IMR-90 (cell line): ENCODE measurements around the gene ACAP1. TPM values are rescaled to one million over a fixed set of nuclear protein-coding genes. Genes with fewer than 3 reads are reported as not detected.
"Not testable (repeated sequence)": the region's sequence is repeated elsewhere in the genome, so short reads cannot be mapped to it uniquely, and the experiment has no call there.

Experiments
- ATAC-seq: fragments of 200-7000 bp; cut with Tn5 transposase; 2 replicates; pipeline ENCODE4 v1.9.1; 2020; ENCODE audit warnings: low read depth, mild to moderate bottlenecking, moderate library complexity
- BruUV-seq: library from RNA; stranded (reverse); fragments of 400-500 nt; replicated peaks from 2 replicates; lab custom pipeline; 2021; lab: Mats Ljungman, UMichigan
- CTCF ChIA-PET: fragments of 300-600 bp; formaldehyde crosslinking; extraction: SDS; loops from one replicate; lab custom pipeline; 2021; ENCODE audit warnings: antibody characterized with exemption; lab: Yijun Ruan, JAX
- POLR2A ChIA-PET: fragments of 300-600 bp; sonication (Branson Sonifier 250); formaldehyde crosslinking; loops from one replicate; lab custom pipeline; 2022; ENCODE audit warnings: antibody characterized with exemption; ENCODE audit not compliant: unreplicated experiment; lab: Charles Lee
- DNase-seq: peaks from one replicate; pipeline ENCODE4 v3.0.0; 2013
- H2AFZ ChIP-seq: replicated peaks from 2 replicates; pipeline ENCODE3; 2013; ENCODE audit warnings: low read length, mild to moderate bottlenecking; ENCODE audit not compliant: poor library complexity
- H2AK5ac ChIP-seq: 2 replicates; pipeline ENCODE4 v1.6.1; 2013; ENCODE audit warnings: low read depth, low read length, inconsistent platforms
- H2AK9ac ChIP-seq: replicated peaks from 2 replicates; pipeline ENCODE3; 2013; ENCODE audit warnings: mild to moderate bottlenecking, low read depth, low read length, moderate library complexity; ENCODE audit not compliant: poor library complexity
- H2BK120ac ChIP-seq: 2 replicates; pipeline ENCODE4 v1.6.1; 2013; ENCODE audit warnings: low read depth, low read length, inconsistent platforms
- H2BK15ac ChIP-seq: 3 replicates; pipeline ENCODE4 v1.6.1; 2013; ENCODE audit warnings: low read depth, low read length, inconsistent platforms
- H2BK20ac ChIP-seq: 2 replicates; pipeline ENCODE4 v1.6.1; 2013; ENCODE audit warnings: low read depth, mild to moderate bottlenecking, inconsistent platforms, low read length, moderate library complexity
- H2BK5ac ChIP-seq: 2 replicates; pipeline ENCODE4 v1.6.1; 2013; ENCODE audit warnings: mild to moderate bottlenecking, low read depth, low read length, inconsistent platforms; ENCODE audit not compliant: poor library complexity, severe bottlenecking
- H3K14ac ChIP-seq: replicated peaks from 2 replicates; pipeline ENCODE4 v1.6.1; 2013; ENCODE audit warnings: low read depth, low read length, inconsistent platforms
- H3K18ac ChIP-seq: 2 replicates; pipeline ENCODE4 v1.6.1; 2013; ENCODE audit warnings: low read depth, low read length, control low read depth
- H3K23ac ChIP-seq: 2 replicates; pipeline ENCODE4 v1.6.1; 2013; ENCODE audit warnings: low read depth, low read length, inconsistent platforms
- H3K27ac ChIP-seq: 2 replicates; pipeline ENCODE4 v1.5.1; 2013; ENCODE audit warnings: mild to moderate bottlenecking, control low read depth, low read length; ENCODE audit not compliant: insufficient read depth
- H3K27me3 ChIP-seq: 2 replicates; pipeline ENCODE4 v1.6.1; 2013; ENCODE audit warnings: low read length; ENCODE audit not compliant: control insufficient read depth, insufficient read depth
- H3K36me3 ChIP-seq: 2 replicates; pipeline ENCODE4 v1.6.1; 2013; ENCODE audit warnings: low read length, mixed read lengths; ENCODE audit not compliant: control insufficient read depth, insufficient read depth
- H3K4ac ChIP-seq: 2 replicates; pipeline ENCODE4 v1.6.1; 2013; ENCODE audit warnings: low read depth, low read length, inconsistent platforms
- H3K4me1 ChIP-seq: 2 replicates; pipeline ENCODE4 v1.6.1; 2013; ENCODE audit warnings: low read length, mixed read lengths; ENCODE audit not compliant: control insufficient read depth, insufficient read depth
- H3K4me2 ChIP-seq: 2 replicates; pipeline ENCODE4 v1.6.1; 2013; ENCODE audit warnings: low read depth, mild to moderate bottlenecking, control low read depth, low read length, moderate library complexity
- H3K4me3 ChIP-seq: 2 replicates; pipeline ENCODE4 v1.5.1; 2013; ENCODE audit warnings: low read depth, mild to moderate bottlenecking, control low read depth, low read length, moderate library complexity; ENCODE audit not compliant: insufficient read depth
- H3K56ac ChIP-seq: 2 replicates; pipeline ENCODE4 v1.6.1; 2013; ENCODE audit warnings: low read length, inconsistent platforms; ENCODE audit not compliant: insufficient read depth; ENCODE audit errors: extremely low read depth
- H3K79me1 ChIP-seq, 2 experiments: 2 replicates each; pipeline ENCODE4 v1.6.1; 2013; ENCODE audit warnings: low read length in 2 of 2, inconsistent platforms in 1 of 2, low read depth in 1 of 2
- H3K9ac ChIP-seq: 2 replicates; pipeline ENCODE4 v1.6.1; 2013; ENCODE audit warnings: low read depth, low read length, control low read depth
- H3K9me1 ChIP-seq: 2 replicates; pipeline ENCODE4 v1.6.1; 2013; ENCODE audit warnings: low read length, inconsistent platforms; ENCODE audit not compliant: insufficient read depth
- H3K9me3 ChIP-seq: 2 replicates; pipeline ENCODE4 v1.6.1; 2013; ENCODE audit warnings: low read length; ENCODE audit not compliant: control insufficient read depth, insufficient read depth
- H4K20me1 ChIP-seq: 2 replicates; pipeline ENCODE4 v1.6.1; 2013; ENCODE audit warnings: low read length, inconsistent platforms; ENCODE audit not compliant: insufficient read depth
- H4K5ac ChIP-seq: 2 replicates; pipeline ENCODE4 v1.6.1; 2013; ENCODE audit warnings: mild to moderate bottlenecking, low read depth, low read length, control low read depth
- H4K8ac ChIP-seq, 2 experiments: 2 replicates each; pipeline ENCODE4 v1.6.1; 2013; ENCODE audit warnings: low read depth in 2 of 2, low read length in 2 of 2, control low read depth in 1 of 2, inconsistent platforms in 1 of 2
- H4K91ac ChIP-seq: 2 replicates; pipeline ENCODE4 v1.6.1; 2013; ENCODE audit warnings: low read depth, low read length, inconsistent platforms; ENCODE audit not compliant: insufficient read depth
- CEBPB ChIP-seq: IDR thresholded peaks from 2 replicates; pipeline ENCODE4 v1.6.1; 2012; ENCODE audit warnings: low read depth, low read length, improper control_type of control experiment
- POLR2A ChIP-seq: IDR thresholded peaks from 2 replicates; pipeline ENCODE4 v1.6.1; 2012; ENCODE audit warnings: mild to moderate bottlenecking, low read depth, low read length
- RAD21 ChIP-seq: IDR thresholded peaks from 2 replicates; pipeline ENCODE4 v1.6.1; 2012; ENCODE audit warnings: low read length, improper control_type of control experiment
- USF2 ChIP-seq: fragments of 150-350 bp; IDR thresholded peaks from 2 replicates; pipeline ENCODE4 v1.6.1; 2017; ENCODE audit warnings: mild to moderate bottlenecking, antibody characterized with exemption, low read length, low read depth
- WGBS, 2 experiments: methylation state at CpG; one replicate each; pipeline versions ENCODE4 v1.1.5 to v1.1.7; 2013; ENCODE audit warnings: missing lambda C conversion rate in 2 of 2; ENCODE audit not compliant: insufficient read length in 1 of 2; ENCODE audit errors: extremely low coverage in 2 of 2; 5-methylcytosine and 5-hydroxymethylcytosine counted together
- dilution Hi-C: fragments of 300-500 bp; cut with HindIII; formaldehyde crosslinking; loops from one replicate; pipeline ENCODE4 v1.14.3; 2018; ENCODE audit warnings: low sequenced_read_pairs; ENCODE audit not compliant: unreplicated experiment
- in situ Hi-C: fragments of 300-500 bp; cut with MboI; formaldehyde crosslinking; loops from 3 replicates; pipeline ENCODE4 v1.14.3; 2019; ENCODE audit warnings: low sequenced_read_pairs, inconsistent platforms, mixed read lengths
- intact Hi-C: fragments of 100-400 bp; cut with micrococcal nuclease; formaldehyde crosslinking; loops from 2 replicates; pipeline ENCODE4 v1.10.0; 2022
- polyA plus RNA-seq, 3 experiments: library from polyadenylated mRNA; depleted of rRNA; stranded (reverse); fragments of >200 nt; gene quantifications; 2 replicates each; pipeline ENCODE4 v1.2.3, GENCODE V29; 2012; ENCODE audit warnings: low replicate concordance in 1 of 3
- total RNA-seq: library from RNA; depleted of rRNA; stranded (reverse); fragments of >200 nt; gene quantifications from 2 replicates; pipeline ENCODE4 v1.2.3, GENCODE V29; 2012

Gene ACAP1
- total and polyA plus RNA-seq, 2 of the 4 experiments (the other 2 are of a cell fraction): under 0.01 to 2.1 TPM

- no peaks in the 10 kb centered on the region for H4K20me1 ChIP-seq
- DNase-seq: no peak
- no peak overlapping the region for H3K9ac ChIP-seq
- H2AFZ ChIP-seq: no peak overlapping the region
- peaks cover 3% of the 10 kb centered on the region; the same call in 1 of the 2 replicates for H3K4me1 ChIP-seq
- H3K4ac ChIP-seq: no peak overlapping the region
- H3K4me2 ChIP-seq: no peak overlapping the region
- H3K27me3 ChIP-seq: peaks cover 11% of the 10 kb centered on the region
- in situ Hi-C loops (loop anchor here (5.0 kb wide), 1 partner anchor 58 kb away; no protein-coding TSS in a partner anchor), dilution Hi-C loops (no loop called here), intact Hi-C loops (no loop called here)
- ChIA-PET POLR2A (no interaction called here), CTCF (no interaction called here)
- no peak overlapping the region for H2AK9ac ChIP-seq
- H3K9me3 ChIP-seq: no peaks in the 10 kb centered on the region
- no peak overlapping the region for H2BK15ac ChIP-seq
- H4K5ac ChIP-seq: no peak overlapping the region
- no peak overlapping the region for H3K23ac ChIP-seq
- H4K91ac ChIP-seq: no peak overlapping the region
- no peaks in the 10 kb centered on the region for H3K9me1 ChIP-seq
- H3K27ac ChIP-seq: no peak overlapping the region
- H3K36me3 ChIP-seq: no peaks in the 10 kb centered on the region
- H2BK20ac ChIP-seq: no peak overlapping the region
- no peak overlapping the region for H3K18ac ChIP-seq
- TF ChIP-seq POLR2A: no peak
- no peak for TF ChIP-seq RAD21
- TF ChIP-seq USF2: no peak
- TF ChIP-seq CEBPB: no peak
- ATAC-seq: no peak
- no peak overlapping the region for H3K14ac ChIP-seq
- WGBS, 2 experiments: 60% methylated on average over 1 of the region's 3 CpGs; no CpG with 5 or more reads in 1 of the 2 experiments
- no peak overlapping the region for H2AK5ac ChIP-seq
- no peak overlapping the region for H3K56ac ChIP-seq
- H3K79me1 ChIP-seq: no peaks in the 10 kb centered on the region
- H2BK5ac ChIP-seq: no peak overlapping the region
- no peak overlapping the region for H2BK120ac ChIP-seq
- no peak overlapping the region for H3K4me3 ChIP-seq
- H4K8ac ChIP-seq: no peak overlapping the region
- BruUV-seq: no TSS peak
Observed at GRCh38 chr17:7334938-7335538, 1.3 kb upstream of the ACAP1 start.

GRCh38 chr17:7335765-7336164, 564 bp upstream of the ACAP1 start:
- H4K91ac ChIP-seq, H3K27ac ChIP-seq, H3K4me3 ChIP-seq, H4K8ac ChIP-seq, POLR2A ChIA-PET, H3K56ac ChIP-seq, H3K79me1 ChIP-seq, H3K18ac ChIP-seq, H3K14ac ChIP-seq, H3K4ac ChIP-seq, H2AK5ac ChIP-seq, H4K5ac ChIP-seq, H3K4me1 ChIP-seq, H3K9me1 ChIP-seq, H3K9me3 ChIP-seq, in situ Hi-C loops, H2BK15ac ChIP-seq, H2BK5ac ChIP-seq, BruUV-seq, H4K20me1 ChIP-seq, H3K36me3 ChIP-seq, H2BK120ac ChIP-seq, H2BK20ac ChIP-seq, H3K23ac ChIP-seq, ATAC-seq, H3K9ac ChIP-seq, H3K4me2 ChIP-seq, CTCF ChIA-PET, intact Hi-C loops, dilution Hi-C loops, H2AK9ac ChIP-seq, DNase-seq, H2AFZ ChIP-seq: not testable (repeated sequence)
- WGBS, 2 experiments: 69% methylated on average over 6 of the region's 13 CpGs; no CpG with 5 or more reads in 1 of the 2 experiments
- peaks cover 11% of the 10 kb centered on the region for H3K27me3 ChIP-seq
